Measurements from ENCODE around the gene RAB34. TPM values are rescaled to one million over a fixed set of nuclear protein-coding genes. Genes with fewer than 3 reads are reported as not detected.

Gene RAB34
- total and polyA plus RNA-seq, 10 donors, result 31.4 to 111 (median 53.0) TPM

GRCh38 chr17:28745786-28746411 is 28.2 kb upstream of the RAB34 start:
- Histone ChIP-seq H3K4me3 (peak overlapping the region; percentile 0 to 91 (median 69)), H3K27me3 (replicated peaks in 1 of 7) (peaks cover 0 to 14% (median 0%) of the 10 kb centered on the region in 7 donors), H3K36me3 (peaks cover 0 to 36% (median 25%) of the 10 kb centered on the region in 6 donors), H3K27ac (peak overlapping the region in 7 of 8 donors; percentile 47 to 96 (median 94)), H3K9me3 (no peaks in the 10 kb centered on the region), H3K4me1 (peaks cover 34 to 98% (median 85%) of the 10 kb centered on the region in 6 donors)
- DNase-seq, result peak; percentile 72
- intact Hi-C loops (cut with DNase I; ENCODE audit: low total_unique reads), result no loop called here
- 73 to 90% (median 82%) methylated on average over 2 to 4 of the region's 4 CpGs for WGBS, 5 donors
- TF ChIP-seq POLR2AphosphoS5 (IDR thresholded peaks at IDR 0.05), result no peak
- TF ChIP-seq, protein P1, sequence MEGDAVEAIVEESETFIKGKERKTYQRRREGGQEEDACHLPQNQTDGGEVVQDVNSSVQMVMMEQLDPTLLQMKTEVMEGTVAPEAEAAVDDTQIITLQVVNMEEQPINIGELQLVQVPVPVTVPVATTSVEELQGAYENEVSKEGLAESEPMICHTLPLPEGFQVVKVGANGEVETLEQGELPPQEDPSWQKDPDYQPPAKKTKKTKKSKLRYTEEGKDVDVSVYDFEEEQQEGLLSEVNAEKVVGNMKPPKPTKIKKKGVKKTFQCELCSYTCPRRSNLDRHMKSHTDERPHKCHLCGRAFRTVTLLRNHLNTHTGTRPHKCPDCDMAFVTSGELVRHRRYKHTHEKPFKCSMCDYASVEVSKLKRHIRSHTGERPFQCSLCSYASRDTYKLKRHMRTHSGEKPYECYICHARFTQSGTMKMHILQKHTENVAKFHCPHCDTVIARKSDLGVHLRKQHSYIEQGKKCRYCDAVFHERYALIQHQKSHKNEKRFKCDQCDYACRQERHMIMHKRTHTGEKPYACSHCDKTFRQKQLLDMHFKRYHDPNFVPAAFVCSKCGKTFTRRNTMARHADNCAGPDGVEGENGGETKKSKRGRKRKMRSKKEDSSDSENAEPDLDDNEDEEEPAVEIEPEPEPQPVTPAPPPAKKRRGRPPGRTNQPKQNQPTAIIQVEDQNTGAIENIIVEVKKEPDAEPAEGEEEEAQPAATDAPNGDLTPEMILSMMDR (IDR thresholded peaks at IDR 0.05 in 8 of 11, conservative IDR thresholded peaks at IDR 0.05 in 3 of 11), result no peak
- TF ChIP-seq POLR2A (IDR thresholded peaks at IDR 0.05), result no peak

DNA sequence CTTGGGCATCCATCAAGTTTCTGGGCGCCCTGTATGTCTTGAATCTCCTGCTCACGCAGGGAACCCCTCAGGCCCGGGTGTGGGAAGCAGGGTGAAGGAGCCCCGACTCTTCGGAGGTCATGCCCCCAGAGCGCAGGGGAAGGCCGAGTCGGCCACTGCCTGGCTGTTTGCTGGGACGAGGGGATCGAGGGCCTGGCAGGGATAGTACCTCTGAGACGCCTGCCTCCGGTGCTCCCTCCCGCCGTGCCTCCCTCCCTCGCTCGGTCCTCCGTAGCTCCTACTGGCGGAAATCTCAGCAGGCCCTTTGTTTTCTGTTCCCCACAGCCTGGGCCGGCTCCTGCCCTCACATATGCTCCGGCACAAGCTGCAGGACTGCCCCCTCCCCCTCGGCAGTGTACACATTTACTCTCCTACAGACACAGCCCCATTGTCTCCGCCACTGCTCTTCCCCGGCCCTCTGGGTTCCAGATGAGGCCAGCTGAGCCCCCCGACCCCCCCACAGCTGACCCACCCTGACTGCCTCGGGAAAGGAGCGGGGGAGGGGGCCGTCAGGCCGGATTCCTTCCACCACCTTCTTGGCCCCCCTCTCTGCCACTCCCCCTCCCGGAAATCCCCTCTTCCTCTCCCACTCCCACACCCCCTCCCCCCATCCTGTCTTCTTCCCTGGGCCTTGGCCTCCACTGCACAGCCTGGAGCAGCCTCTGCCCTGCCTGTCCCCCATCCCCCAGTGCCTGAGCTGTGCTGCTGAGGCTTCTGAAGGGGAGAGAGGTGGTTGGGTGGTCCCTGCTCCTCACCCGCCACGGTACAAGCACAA is 27.5 kb upstream of the RAB34 start:
- peak; percentile 85 for DNase-seq

GRCh38 chr17:28744104-28744971 is 26.7 kb upstream of the RAB34 start:
- Histone ChIP-seq H3K27me3 (replicated peaks in 1 of 7) (peaks cover 0 to 14% (median 0%) of the 10 kb centered on the region in 7 donors), H3K9me3 (no peaks in the 10 kb centered on the region), H3K36me3 (peaks cover 0 to 27% (median 23%) of the 10 kb centered on the region in 6 donors), H3K4me3 (peak overlapping the region; percentile 60 to 91 (median 70)), H3K27ac (peak overlapping the region; percentile 81 to 96 (median 93)), H3K4me1 (peaks cover 25 to 98% (median 82%) of the 10 kb centered on the region in 6 donors)
- 1 to 3% (median 1%) methylated on average over 21 to 61 of the region's 61 CpGs for WGBS, 5 donors
- TF ChIP-seq, protein P1 (IDR thresholded peaks at IDR 0.05 in 8 of 11, conservative IDR thresholded peaks at IDR 0.05 in 3 of 11), result no peak
- intact Hi-C loops (cut with DNase I; ENCODE audit: low total_unique reads), result no loop called here
- DNase-seq, result peak; percentile 89

More for the DNA sequence above, 27.5 kb upstream of the RAB34 start:
- TF ChIP-seq POLR2AphosphoS5 (IDR thresholded peaks at IDR 0.05) (peak in 2 of 3 donors; percentile 50 to 67), POLR2A (IDR thresholded peaks at IDR 0.05) (no peak)
- TF ChIP-seq, protein P1 (IDR thresholded peaks at IDR 0.05 in 8 of 11, conservative IDR thresholded peaks at IDR 0.05 in 3 of 11), result no peak
- peaks cover 0 to 14% (median 0%) of the 10 kb centered on the region in 7 donors for H3K27me3 ChIP-seq (replicated peaks in 1 of 7)
- peaks cover 0 to 32% (median 25%) of the 10 kb centered on the region in 6 donors for H3K36me3 ChIP-seq
- intact Hi-C loops (cut with DNase I; ENCODE audit: low total_unique reads), result no loop called here
- no peaks in the 10 kb centered on the region for H3K9me3 ChIP-seq
- WGBS, 5 donors, result 2 to 5% (median 4%) methylated on average over 28 to 31 of the region's 31 CpGs
- H3K4me1 ChIP-seq, result peaks cover 34 to 98% (median 88%) of the 10 kb centered on the region in 6 donors
- peak overlapping the region; percentile 81 to 96 (median 93) for H3K27ac ChIP-seq
- peak overlapping the region; percentile 60 to 91 (median 70) for H3K4me3 ChIP-seq
